Effector memory CD8-positive, alpha-beta T cell (primary cell): Measurements from ENCODE around the gene CASZ1.

ENCODE experiments used
- ATAC-seq: fragments of 150-1000 bp; cut with Tn5 transposase; replicated peaks from 2 replicates; pipeline ENCODE4 v1.10.0; 2021; ENCODE audit warnings: mild to moderate bottlenecking, moderate library complexity
- DNase-seq, 3 experiments: peaks; one replicate each; pipeline ENCODE4 v3.0.0; 2021
- H3K27ac Mint-ChIP-seq, 2 donors: one replicate each; pipeline ENCODE4 v1.8.0; 2022; ENCODE audit warnings: mild to moderate bottlenecking in 2 of 2, mixed read lengths in 2 of 2, moderate library complexity in 2 of 2
- H3K27me3 Mint-ChIP-seq, 2 donors: one replicate each; pipeline ENCODE4 v1.8.0; 2022; ENCODE audit warnings: mixed read lengths in 2 of 2
- H3K36me3 Mint-ChIP-seq: one replicate; pipeline ENCODE4 v1.8.0; 2022; ENCODE audit warnings: mild to moderate bottlenecking, moderate library complexity, mixed read lengths; ENCODE audit not compliant: insufficient read depth
- H3K4me1 Mint-ChIP-seq, 2 donors: one replicate each; pipeline ENCODE4 v1.8.0; 2022; ENCODE audit warnings: low read depth in 2 of 2, mixed read lengths in 2 of 2
- H3K4me3 Mint-ChIP-seq, 2 donors: one replicate each; pipeline ENCODE4 v1.8.0; 2022; ENCODE audit warnings: mild to moderate bottlenecking in 2 of 2, mixed read lengths in 2 of 2, moderate library complexity in 2 of 2
- H3K9me3 Mint-ChIP-seq, 2 donors: one replicate each; pipeline ENCODE4 v1.8.0; 2022; ENCODE audit warnings: mixed read lengths in 2 of 2

The CASZ1 gene

GRCh38 chr1:10782491-10783244 is 13.8 kb downstream of the CASZ1 start:
- DNase-seq = no peak
- H3K27ac Mint-ChIP-seq = no peak overlapping the region
- H3K9me3 Mint-ChIP-seq = no peaks in the 10 kb centered on the region
- no peaks in the 10 kb centered on the region for H3K36me3 Mint-ChIP-seq
- ATAC-seq = no peak
- H3K27me3 Mint-ChIP-seq = peaks cover 0 to 32% of the 10 kb centered on the region in 2 donors
- no peak overlapping the region for H3K4me3 Mint-ChIP-seq
- H3K4me1 Mint-ChIP-seq = no peaks in the 10 kb centered on the region

GRCh38 chr1:10781137-10781536 is 15.3 kb downstream of the CASZ1 start:
- no peak for DNase-seq
- Mint-ChIP-seq H3K4me1 (no peaks in the 10 kb centered on the region), H3K9me3 (no peaks in the 10 kb centered on the region), H3K36me3 (no peaks in the 10 kb centered on the region), H3K27me3 (peaks cover 0 to 21% of the 10 kb centered on the region in 2 donors), H3K27ac (no peak overlapping the region), H3K4me3 (no peak overlapping the region)
- ATAC-seq = no peak

DNA sequence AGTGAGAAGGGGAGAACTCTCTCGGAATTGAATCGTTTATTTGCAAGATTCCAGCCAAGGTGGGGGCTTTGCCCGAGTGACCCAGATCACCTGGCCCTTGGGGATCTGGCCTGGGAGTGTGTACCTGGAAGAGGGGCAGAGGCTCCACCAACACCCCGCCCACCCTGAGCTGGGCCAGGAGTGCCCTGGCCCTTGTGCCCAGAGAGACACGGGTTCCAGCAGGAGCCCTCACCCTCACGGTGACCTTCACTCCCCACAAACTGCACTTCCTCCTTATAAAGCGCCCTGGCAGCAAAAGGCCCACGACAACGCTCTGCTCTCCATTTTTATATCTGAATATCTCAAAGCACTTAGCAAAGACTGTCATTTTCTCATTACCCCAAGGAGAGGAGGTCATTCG is 16.6 kb downstream of the CASZ1 start:
- H3K27ac Mint-ChIP-seq = no peak overlapping the region
- peaks cover 0 to 11% of the 10 kb centered on the region in 2 donors for H3K27me3 Mint-ChIP-seq
- no peak for ATAC-seq
- H3K36me3 Mint-ChIP-seq = no peaks in the 10 kb centered on the region
- no peak overlapping the region for H3K4me3 Mint-ChIP-seq
- DNase-seq = no peak
- no peaks in the 10 kb centered on the region for H3K4me1 Mint-ChIP-seq
- no peaks in the 10 kb centered on the region for H3K9me3 Mint-ChIP-seq

DNA sequence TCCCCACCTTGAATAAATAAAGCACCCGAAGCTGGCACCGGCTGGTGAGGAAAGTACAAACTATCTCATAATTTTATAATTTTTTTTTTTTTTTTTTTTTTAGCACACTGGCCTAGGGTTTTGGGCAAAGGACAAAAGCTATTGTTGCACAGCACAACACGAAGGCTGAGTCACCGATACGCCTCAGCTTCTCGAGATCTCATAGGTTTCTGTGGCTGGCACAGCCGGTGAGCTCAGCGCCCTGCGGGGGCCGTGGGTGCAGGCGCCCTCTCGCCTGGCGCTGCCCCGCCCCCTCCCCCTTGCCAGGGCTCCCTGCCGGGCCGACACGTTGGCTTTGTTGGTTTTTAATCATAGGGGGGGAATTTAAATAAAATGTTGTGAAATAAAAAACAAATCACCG is 17.2 kb downstream of the CASZ1 start:
- Mint-ChIP-seq H3K27ac (no peak overlapping the region), H3K4me1 (no peaks in the 10 kb centered on the region), H3K36me3 (no peaks in the 10 kb centered on the region), H3K9me3 (no peaks in the 10 kb centered on the region), H3K4me3 (no peak overlapping the region), H3K27me3 (peaks cover 0 to 5% of the 10 kb centered on the region in 2 donors)
- ATAC-seq (no peak), DNase-seq (no peak)

- no peak for DNase-seq
- H3K27ac Mint-ChIP-seq = no peak overlapping the region
- no peak for ATAC-seq
- no peaks in the 10 kb centered on the region for H3K9me3 Mint-ChIP-seq
- no peaks in the 10 kb centered on the region for H3K27me3 Mint-ChIP-seq
- H3K4me3 Mint-ChIP-seq = no peak overlapping the region
- no peaks in the 10 kb centered on the region for H3K36me3 Mint-ChIP-seq
- no peaks in the 10 kb centered on the region for H3K4me1 Mint-ChIP-seq
These were observed 17.8 kb downstream of the CASZ1 start for GRCh38 chr1:10778640-10779039.

- ATAC-seq = no peak
- H3K27ac Mint-ChIP-seq = no peak overlapping the region
- no peak overlapping the region for H3K4me3 Mint-ChIP-seq
- H3K36me3 Mint-ChIP-seq = no peaks in the 10 kb centered on the region
- no peaks in the 10 kb centered on the region for H3K27me3 Mint-ChIP-seq
- H3K9me3 Mint-ChIP-seq = no peaks in the 10 kb centered on the region
- no peak for DNase-seq
- H3K4me1 Mint-ChIP-seq = no peaks in the 10 kb centered on the region
These were observed 18.5 kb downstream of the CASZ1 start for GRCh38 chr1:10777749-10778574.

- peaks cover 0 to 10% of the 10 kb centered on the region in 2 donors for H3K27me3 Mint-ChIP-seq
- peaks cover 3% of the 10 kb centered on the region for H3K36me3 Mint-ChIP-seq
- no peaks in the 10 kb centered on the region for H3K4me1 Mint-ChIP-seq
- no peaks in the 10 kb centered on the region for H3K9me3 Mint-ChIP-seq
- no peak overlapping the region for H3K4me3 Mint-ChIP-seq
- H3K27ac Mint-ChIP-seq = no peak overlapping the region
- ATAC-seq (no peak), DNase-seq (no peak)
These were observed 20.1 kb downstream of the CASZ1 start for GRCh38 chr1:10776190-10776905.

DNA sequence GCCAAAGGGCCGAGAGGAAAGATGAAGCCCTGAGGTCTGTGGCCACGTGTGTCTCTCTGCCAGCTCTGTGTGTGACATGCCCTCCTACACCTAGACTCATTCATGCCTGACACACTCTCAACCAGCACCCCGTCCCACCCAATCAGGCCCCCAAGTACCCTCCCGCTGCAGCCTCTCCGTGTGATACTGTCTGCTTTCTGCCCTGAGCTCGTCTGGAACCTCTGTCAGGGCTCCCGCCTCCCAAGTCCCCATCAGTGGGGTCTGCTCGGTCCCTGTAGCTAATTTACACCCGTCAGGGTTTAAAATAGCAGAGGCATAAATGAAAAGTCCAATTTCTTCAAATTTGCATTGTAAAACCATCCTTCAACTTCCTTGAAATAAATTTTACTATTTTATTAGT is 20.7 kb downstream of the CASZ1 start:
- H3K4me3 Mint-ChIP-seq = no peak overlapping the region
- no peaks in the 10 kb centered on the region for H3K9me3 Mint-ChIP-seq
- no peak for ATAC-seq
- DNase-seq = no peak
- H3K27ac Mint-ChIP-seq = no peak overlapping the region
- peaks cover 0 to 10% of the 10 kb centered on the region in 2 donors for H3K27me3 Mint-ChIP-seq
- no peaks in the 10 kb centered on the region for H3K4me1 Mint-ChIP-seq
- peaks cover 3% of the 10 kb centered on the region for H3K36me3 Mint-ChIP-seq

- no peak for DNase-seq
- no peaks in the 10 kb centered on the region for H3K4me1 Mint-ChIP-seq
- no peak overlapping the region for H3K4me3 Mint-ChIP-seq
- H3K9me3 Mint-ChIP-seq = no peaks in the 10 kb centered on the region
- H3K36me3 Mint-ChIP-seq = peaks cover 3% of the 10 kb centered on the region
- no peak overlapping the region for H3K27ac Mint-ChIP-seq
- ATAC-seq = no peak
- peaks cover 0 to 10% of the 10 kb centered on the region in 2 donors for H3K27me3 Mint-ChIP-seq
These were observed 21.7 kb downstream of the CASZ1 start for GRCh38 chr1:10774615-10775310.

GRCh38 chr1:10773851-10774614 is 22.4 kb downstream of the CASZ1 start:
- H3K27me3 Mint-ChIP-seq = peaks cover 0 to 10% of the 10 kb centered on the region in 2 donors
- no peaks in the 10 kb centered on the region for H3K4me1 Mint-ChIP-seq
- H3K36me3 Mint-ChIP-seq = peaks cover 3% of the 10 kb centered on the region
- H3K9me3 Mint-ChIP-seq = no peaks in the 10 kb centered on the region
- H3K4me3 Mint-ChIP-seq = no peak overlapping the region
- ATAC-seq (no peak), DNase-seq (no peak)
- no peak overlapping the region for H3K27ac Mint-ChIP-seq

DNA sequence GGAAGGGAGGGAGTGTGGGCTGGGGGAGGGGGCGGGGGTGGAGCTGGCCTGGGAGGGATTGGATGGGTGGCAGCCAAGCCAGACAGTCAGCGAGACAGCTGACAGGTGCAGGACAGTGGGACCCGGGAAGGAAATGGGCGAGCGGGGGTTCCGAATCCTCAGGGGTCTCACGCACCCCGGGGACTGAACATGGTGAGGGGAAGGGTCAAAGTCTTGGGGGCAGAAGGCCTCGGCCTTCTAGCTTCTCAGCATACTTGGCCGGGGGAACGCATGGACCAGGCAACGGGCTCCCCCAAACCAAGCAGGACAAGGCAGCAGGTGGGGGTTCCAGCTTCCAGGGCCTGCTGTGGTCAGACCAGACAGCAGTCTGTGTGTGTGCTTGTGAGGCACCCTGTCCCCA is 23.1 kb downstream of the CASZ1 start:
- Mint-ChIP-seq H3K9me3 (no peaks in the 10 kb centered on the region), H3K36me3 (peaks cover 3% of the 10 kb centered on the region), H3K4me1 (no peaks in the 10 kb centered on the region), H3K4me3 (no peak overlapping the region), H3K27me3 (peaks cover 0 to 10% of the 10 kb centered on the region in 2 donors), H3K27ac (no peak overlapping the region)
- DNase-seq = no peak
- ATAC-seq = no peak

DNA sequence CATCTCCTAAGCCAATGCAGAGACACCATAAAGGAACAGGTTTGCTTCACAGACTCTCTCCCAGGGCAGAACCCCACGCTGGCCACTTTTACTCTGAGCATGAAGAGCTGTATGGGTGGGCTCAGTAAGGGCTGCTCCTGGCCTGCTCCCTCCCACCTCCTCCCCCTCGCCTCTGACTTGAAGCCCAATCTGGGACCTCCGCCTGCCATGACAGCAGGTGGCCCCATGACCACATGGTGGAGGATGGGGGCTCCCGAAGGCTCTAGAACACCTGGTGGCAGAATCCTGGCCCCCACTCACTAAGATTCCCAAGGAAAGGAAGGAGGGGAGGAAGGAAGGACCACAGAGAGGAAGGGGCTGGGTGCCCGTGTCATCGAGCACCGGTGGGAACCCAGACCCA is 23.7 kb downstream of the CASZ1 start:
- DNase-seq = no peak
- Mint-ChIP-seq H3K27me3 (peaks cover 0 to 10% of the 10 kb centered on the region in 2 donors), H3K9me3 (no peaks in the 10 kb centered on the region), H3K4me3 (no peak overlapping the region), H3K4me1 (no peaks in the 10 kb centered on the region), H3K36me3 (peaks cover 3% of the 10 kb centered on the region), H3K27ac (no peak overlapping the region)
- ATAC-seq = no peak
